NK-92 treated with Interleukin-12 subunit alpha and Interleukin-12 subunit beta, amount 100 ng/mL, for 24 hours (cell line): ENCODE measurements around the gene GPR78.

ENCODE experiments used
- DNase-seq: peaks from one replicate; lab custom pipeline; 2025; lab: John Stamatoyannopoulos, UW

GPR78 gene

GRCh38 chr4:8586671-8587468 is 6.7 kb downstream of the GPR78 start:
- no peak for DNase-seq

GRCh38 chr4:8587469-8588195 is 7.4 kb downstream of the GPR78 start:
- DNase-seq = no peak

- no peak for DNase-seq
Measured at GRCh38 chr4:8588196-8588470, 7.9 kb downstream of the GPR78 start.

- DNase-seq = no peak
Measured at GRCh38 chr4:8589336-8589735, 9.1 kb downstream of the GPR78 start.

DNA sequence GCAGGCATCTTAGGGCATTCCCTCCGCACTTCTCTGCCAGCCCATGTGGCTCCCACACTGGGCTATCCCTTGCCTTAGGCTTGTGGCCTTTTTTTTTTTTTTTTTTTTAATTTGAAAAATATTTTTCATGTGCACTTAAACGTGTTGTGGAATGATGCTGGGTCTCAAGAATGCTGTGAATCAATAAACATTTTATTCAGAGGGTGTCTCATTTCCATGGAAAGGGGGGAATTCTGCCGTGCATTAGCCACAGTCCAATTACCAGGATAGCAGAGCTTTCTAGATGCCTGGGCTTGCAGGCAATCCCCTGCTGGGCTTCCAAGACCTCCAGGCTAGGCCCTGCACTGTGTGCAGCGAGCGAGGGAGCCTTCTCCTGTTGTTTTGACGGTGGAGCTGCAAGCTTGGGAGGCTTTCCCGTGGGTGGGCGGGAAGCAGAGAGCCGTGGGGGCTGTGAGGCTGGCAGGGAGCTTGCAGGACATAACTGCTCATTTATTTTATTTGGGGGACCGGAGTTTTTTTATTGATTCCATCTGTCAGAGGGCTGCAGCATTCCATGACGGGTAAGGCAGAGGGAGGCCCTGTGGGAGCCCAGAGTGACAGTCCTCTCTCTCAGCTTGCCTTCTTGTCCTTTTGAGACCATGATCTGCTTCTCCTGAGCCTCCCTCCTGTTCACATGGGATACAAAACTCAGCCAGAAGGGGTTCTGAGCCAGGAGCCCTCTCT is 9.8 kb downstream of the GPR78 start:
- no peak for DNase-seq

DNA sequence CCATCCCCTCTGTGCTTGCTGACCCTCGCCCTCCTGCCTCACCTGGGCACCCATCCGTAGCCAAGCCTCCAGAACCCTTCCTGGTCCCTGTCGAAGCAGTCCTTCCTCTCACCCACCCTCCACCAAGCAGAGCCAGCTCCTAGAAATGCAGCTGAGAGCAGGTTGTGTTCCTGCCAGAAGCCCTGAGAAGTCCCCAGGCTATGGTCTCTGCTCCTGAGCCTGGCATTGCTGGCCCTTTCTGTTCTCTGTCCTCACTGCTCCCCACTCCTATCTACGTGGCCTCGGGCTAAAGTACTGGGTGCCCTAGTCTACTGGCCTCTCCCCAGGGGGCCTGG is 10.3 kb downstream of the GPR78 start:
- DNase-seq = no peak

- DNase-seq = no peak
Measured at GRCh38 chr4:8591114-8591513, 10.9 kb downstream of the GPR78 start.

GRCh38 chr4:8591626-8592365 is 11.6 kb downstream of the GPR78 start:
- DNase-seq = no peak

DNA sequence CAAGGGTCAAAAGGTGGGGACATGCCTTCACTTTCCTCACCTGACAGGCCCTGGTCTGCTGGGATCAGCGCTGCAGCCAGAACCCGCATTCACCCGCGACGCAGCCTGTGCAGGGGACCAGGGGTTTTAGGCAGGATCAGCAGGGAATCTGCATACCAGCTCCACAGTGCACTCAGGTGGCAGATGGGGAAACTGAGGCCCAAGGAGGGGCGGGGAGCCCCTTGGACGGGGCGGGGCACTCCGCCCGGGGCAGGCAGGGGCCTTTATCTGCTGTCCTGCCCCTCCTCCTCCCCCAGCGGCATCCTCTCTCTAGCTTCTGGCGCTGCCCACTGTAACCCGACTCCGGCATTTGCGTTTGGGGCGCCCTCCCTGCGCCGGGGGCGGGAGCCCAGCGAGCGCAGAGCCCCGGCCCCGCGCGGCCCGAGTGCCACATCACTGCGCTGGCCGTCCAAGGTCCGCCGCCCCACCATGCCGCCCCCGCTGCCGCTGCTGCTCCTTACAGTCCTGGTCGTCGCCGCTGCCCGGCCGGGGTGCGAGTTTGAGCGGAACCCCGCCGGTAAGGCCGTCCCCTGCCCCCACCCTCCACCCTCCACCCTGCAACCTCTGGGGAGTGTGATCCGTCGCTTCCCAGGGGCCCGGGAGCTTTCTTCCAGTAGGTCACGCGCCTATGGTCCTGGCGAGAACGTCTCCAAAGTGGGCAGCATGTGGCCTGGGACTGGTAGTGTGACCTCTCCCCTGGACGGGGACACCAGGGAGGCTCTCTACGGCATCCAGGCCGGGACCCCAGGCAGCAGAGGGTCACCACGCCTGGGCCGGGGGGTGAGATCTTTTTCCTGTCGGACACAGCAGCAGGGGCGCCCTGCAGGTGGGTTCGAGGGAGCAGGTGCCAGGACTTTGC is 12.4 kb downstream of the GPR78 start, which contains the start of gene CPZ:
Gene CPZ (plus strand): TSS at position 400 of the 898 bp plus-strand sequence. CDS start 69 bp downstream, at position 469.
- DNase-seq = no peak

DNA sequence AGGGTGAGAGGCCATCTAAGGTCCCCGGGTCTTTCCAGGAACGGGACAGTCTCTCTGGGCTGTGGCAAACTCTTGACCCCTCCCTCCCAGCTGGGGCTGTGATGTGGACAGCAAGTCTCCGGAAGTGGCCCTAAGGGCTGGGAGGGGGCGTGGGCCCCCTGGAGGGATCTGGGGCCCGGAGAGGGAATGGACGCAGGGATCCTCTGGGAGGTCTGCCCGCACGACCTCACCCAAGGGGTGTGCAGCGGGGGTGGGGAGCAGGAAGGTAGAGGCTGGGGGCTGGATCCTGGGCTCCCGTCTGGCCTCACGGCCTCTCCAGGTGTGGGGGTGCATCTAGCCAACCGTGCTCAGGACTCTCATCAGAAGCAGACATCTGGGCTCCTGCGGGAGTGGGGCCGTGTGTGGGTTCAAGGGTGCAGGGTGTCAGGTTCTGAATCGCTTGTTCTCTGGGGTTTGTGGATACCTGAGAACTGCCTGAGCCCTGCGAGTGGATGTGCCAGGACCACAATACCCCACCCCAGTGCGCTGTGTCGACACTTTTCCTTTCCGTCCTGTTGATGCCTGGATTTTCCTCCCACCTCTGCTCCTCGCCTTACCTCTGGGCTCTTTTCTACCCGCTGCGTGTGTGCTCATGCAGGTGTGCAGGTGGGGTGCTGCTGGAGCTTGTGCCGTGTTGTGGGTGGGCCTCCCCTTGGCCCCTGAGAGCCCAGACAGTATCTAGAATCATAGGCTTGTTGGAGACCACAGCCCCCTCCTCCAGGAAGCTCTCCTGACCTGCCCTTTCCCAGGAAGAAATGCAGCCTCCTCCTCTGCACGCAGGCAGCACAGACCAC is 13.3 kb downstream of the GPR78 start:
- no peak for DNase-seq

GRCh38 chr4:8594097-8595038 is 14.2 kb downstream of the GPR78 start:
- no peak for DNase-seq

DNA sequence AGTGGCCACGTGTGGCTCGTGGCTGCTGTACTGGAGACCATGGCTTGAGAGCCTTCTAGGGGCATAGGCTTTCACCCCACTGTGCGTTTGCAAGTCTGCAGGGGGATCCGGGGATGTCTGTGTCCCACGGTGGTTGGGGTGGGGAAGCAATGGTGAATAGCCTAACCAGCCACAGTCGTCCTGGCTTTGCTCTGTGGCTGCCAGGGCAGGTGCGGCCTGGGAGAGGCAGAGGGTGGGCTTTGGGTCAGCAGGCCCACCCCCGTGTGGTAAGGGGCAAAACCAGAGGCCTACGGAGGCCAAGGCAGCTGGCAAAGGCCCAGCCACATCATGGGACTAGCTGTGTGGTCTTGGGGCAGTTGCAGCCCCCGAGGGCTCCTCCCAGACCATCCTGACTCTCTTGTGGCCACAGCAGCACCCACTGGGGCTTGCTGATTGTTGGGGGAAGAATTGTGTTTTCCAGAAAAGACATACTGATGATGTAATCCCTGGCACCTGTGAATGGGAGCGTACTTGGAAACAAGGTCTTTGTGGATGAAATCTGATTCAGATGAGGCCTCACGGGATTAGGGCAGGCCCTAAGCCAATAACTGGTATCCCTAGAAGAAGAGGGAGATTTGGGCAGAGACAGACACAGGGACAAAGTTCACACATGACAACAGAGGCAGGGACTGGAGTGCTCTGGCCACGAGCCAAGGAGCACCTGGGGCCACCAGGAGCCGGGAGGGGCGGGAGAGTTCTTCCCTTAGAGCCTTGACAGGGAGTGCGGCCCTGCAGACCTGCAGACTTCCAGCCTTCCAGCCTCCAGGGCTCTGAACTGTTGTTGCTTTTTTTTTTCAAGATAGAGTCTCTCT is 15.3 kb downstream of the GPR78 start:
- DNase-seq = no peak

DNA sequence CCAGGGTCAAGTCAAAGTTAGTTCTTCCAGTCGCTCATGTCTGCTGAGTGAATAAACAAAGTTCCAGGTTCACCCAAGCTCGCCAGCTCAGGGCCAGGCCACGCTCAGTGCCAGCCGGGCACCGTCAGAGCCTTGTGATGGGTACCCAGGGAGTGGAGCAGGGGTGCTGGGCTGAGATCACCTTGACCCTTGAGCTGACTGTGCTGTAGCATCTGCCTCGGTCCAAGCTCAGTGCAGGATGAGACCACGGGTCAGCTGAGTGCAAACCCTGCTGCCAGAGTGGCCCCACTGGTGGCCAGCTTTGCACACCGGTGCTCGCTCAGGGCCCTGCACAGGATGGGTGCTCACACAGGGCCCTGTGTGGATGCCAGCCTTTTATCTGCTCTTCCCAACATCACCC is 16.7 kb downstream of the GPR78 start:
- no peak for DNase-seq

DNA sequence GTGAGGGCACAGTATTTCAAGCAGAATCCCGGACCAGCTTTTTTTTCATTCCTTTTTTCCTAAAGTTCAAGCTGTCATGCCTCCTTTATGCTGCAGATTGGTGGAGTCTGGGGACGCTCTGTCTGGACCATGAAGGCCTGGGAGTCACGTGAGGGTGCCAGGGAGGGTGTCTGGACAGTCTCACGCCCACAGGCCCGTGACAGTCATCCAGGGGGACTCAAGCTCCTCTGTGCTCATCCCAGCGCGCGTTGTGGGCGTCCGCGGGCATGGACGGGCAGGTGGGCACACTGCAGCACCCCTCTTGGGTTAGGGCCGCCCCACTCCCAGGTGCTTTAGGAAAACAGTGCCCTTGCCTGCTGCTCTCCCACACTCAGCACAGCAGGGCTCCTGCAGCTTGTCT is 17.1 kb downstream of the GPR78 start:
- DNase-seq = no peak

DNA sequence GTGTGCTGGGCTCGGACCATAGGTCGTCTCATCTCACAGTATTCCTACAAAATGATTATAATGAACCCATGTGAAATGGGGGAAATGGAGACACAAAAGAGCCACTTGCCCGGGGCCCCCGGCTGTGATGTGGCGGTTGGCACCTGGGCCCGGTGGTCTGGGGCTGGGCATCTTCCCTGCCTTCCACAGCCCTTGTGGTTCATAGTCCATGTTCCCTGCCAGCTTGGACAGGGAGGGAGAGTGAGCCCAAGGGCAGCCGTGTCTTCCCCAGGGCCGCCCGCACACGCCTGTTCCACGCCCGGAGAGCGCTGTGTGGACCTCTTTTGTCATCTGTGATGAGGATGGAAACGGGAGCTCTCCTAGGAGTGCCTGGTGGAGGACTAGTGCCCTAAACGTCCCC is 17.6 kb downstream of the GPR78 start:
- no peak for DNase-seq

DNA sequence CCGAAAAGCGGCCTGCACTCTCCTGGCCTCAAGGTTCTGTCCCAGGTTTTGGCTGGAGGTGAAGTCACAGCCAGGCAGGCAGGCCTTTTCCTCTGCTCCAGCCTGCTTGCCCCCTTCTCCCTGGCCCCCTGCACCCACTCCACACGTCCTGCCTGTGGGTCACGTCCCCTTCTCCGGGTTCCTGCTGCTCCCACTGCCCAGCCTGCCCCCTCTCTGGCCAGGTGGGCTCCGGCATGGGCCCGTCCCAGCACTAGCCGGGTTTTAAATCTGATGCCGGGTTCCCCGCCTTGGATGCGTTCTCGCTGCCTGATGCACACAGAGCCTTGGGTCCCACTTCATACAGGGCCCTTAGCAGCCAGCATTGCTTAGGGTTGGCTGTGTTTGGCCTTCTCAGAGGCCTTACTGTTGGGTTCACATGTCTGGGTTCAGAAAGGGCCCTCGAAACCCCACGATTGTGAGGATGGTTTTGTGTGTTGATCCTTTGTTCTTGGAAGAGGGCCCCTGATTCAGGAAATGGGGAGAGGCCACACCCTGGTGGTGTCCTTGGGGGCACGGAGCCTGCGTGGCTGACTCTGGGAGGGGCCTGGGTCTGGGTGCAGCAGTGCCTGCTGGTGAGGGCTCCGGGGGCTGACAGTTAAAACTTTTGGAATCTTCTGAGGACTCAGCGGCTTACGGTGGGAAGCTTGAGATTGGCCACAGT is 18.3 kb downstream of the GPR78 start:
- no peak for DNase-seq

DNA sequence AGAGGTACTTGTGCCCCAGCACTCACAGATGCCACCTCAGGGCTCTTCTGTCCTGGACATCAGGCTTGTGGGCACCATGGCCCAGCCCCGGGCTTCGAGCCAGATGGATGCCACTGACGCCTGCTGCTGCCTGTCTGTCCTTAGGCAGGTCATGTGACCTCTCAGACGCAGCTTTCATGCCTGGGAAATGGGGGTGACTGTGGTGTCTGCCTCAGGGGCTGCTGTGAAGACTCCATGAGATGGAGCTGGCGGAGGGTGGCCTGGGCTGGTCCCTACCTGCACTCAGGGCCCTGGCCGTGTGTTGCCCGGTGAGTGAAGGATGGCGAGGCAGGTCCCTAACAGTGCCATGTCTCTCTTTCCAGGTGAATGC is 18.9 kb downstream of the GPR78 start:
- no peak for DNase-seq

DNA sequence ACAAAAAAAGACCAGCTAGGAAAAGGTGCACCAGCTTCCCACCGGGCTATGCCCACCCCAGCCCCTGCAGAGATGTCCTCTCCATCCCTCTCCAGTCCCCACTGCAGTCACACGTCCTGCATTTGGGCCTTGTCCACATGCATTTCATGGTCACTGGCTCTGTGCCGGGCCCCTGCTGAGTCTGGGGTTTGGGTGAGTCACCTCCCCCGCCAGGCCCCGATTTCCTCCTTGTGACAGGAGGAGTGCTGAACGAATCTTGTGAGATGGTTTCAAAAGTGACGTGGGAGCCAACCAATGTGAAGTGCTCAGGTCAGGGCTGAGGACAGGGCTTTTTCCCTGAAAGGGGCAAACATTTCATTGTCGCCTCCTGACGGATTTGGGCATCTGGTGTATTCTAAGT is 19.5 kb downstream of the GPR78 start:
- no peak for DNase-seq
